T-helper 9 cell (primary cell): ENCODE measurements around the gene ELOVL5.

ENCODE experiments used
- DNase-seq: peaks from one replicate; pipeline ENCODE4 v3.0.0-alpha.2; 2020

ELOVL5 gene

GRCh38 chr6:53268858-53269608 is 79.7 kb downstream of the ELOVL5 start:
- no peak for DNase-seq

- DNase-seq: no peak
Observed at GRCh38 chr6:53266553-53267090, 82.1 kb downstream of the ELOVL5 start.

- no peak for DNase-seq
Observed at GRCh38 chr6:53264915-53265607, 83.7 kb downstream of the ELOVL5 start.

- DNase-seq: no peak
Observed at GRCh38 chr6:53264337-53264736, 84.4 kb downstream of the ELOVL5 start.

GRCh38 chr6:53263917-53264316 is 84.8 kb downstream of the ELOVL5 start:
- no peak for DNase-seq

- DNase-seq: no peak
Observed at GRCh38 chr6:53259860-53260580, 88.7 kb downstream of the ELOVL5 start.

GRCh38 chr6:53258774-53259155 is 90.0 kb downstream of the ELOVL5 start:
- DNase-seq: no peak

- no peak for DNase-seq
Observed at GRCh38 chr6:53258076-53258773, 90.5 kb downstream of the ELOVL5 start.

GRCh38 chr6:53257533-53257932 is 91.2 kb downstream of the ELOVL5 start:
- no peak for DNase-seq

- no peak for DNase-seq
Observed at GRCh38 chr6:53257001-53257400, 91.7 kb downstream of the ELOVL5 start.

GRCh38 chr6:53252177-53252692 is 96.5 kb downstream of the ELOVL5 start:
- no peak for DNase-seq

- DNase-seq: no peak
Observed at GRCh38 chr6:53251033-53251672, 97.6 kb downstream of the ELOVL5 start.

- DNase-seq: no peak
Observed at GRCh38 chr6:53250176-53251032, 98.3 kb downstream of the ELOVL5 start.

GRCh38 chr6:53246924-53247323 is 101.8 kb downstream of the ELOVL5 start:
- DNase-seq: no peak

GRCh38 chr6:53244958-53245357 is 103.8 kb downstream of the ELOVL5 start:
- DNase-seq: no peak

GRCh38 chr6:53244399-53244931 is 104.3 kb downstream of the ELOVL5 start:
- DNase-seq: no peak

GRCh38 chr6:53241938-53242337 is 106.8 kb downstream of the ELOVL5 start:
- DNase-seq: no peak

- no peak for DNase-seq
Observed at GRCh38 chr6:53240761-53241160, 108.0 kb downstream of the ELOVL5 start.

- no peak for DNase-seq
Observed at GRCh38 chr6:53240139-53240538, 108.6 kb downstream of the ELOVL5 start.

GRCh38 chr6:53239526-53239925 is 109.2 kb downstream of the ELOVL5 start:
- no peak for DNase-seq

GRCh38 chr6:53238311-53238710 is 110.4 kb downstream of the ELOVL5 start:
- DNase-seq: no peak
